Neural progenitor cell (in vitro differentiated cells): ENCODE data around the gene NBEA.

Source experiments
- CTCF ChIP-seq: fragments of 200-600 bp; sonication (generic); IDR thresholded peaks from 2 replicates; pipeline ENCODE4 v1.5.1; 2017; ENCODE audit warnings: antibody characterized with exemption, mild to moderate bottlenecking
- EZH2 ChIP-seq: fragments of 200-600 bp; sonication (generic); IDR thresholded peaks from 2 replicates; pipeline ENCODE4 v1.6.1; 2017; ENCODE audit warnings: antibody characterized with exemption, mild to moderate bottlenecking, moderate library complexity
- EZH2phosphoT487 ChIP-seq: fragments of 200-600 bp; sonication (generic); IDR thresholded peaks from 2 replicates; pipeline ENCODE4 v1.6.1; 2017; ENCODE audit warnings: antibody characterized with exemption

GRCh38 chr13:34933786-34934185 lies 8.3 kb upstream of the NBEA start:
- TF ChIP-seq CTCF (no peak), EZH2 (no peak), EZH2phosphoT487 (no peak)
